ENCODE data around the gene NUDT1.

GRCh38 chr7:2230882-2231281 is 11.1 kb upstream of the NUDT1 start:
- no peak for TF ChIP-seq EP300 (IDR thresholded peaks at IDR 0.05)
- TF ChIP-seq CTCF (IDR thresholded peaks at IDR 0.05) = no peak
